Gastroesophageal sphincter (tissue), 4 donors: ENCODE results near the gene TMBIM4. TPM values are rescaled to one million over a fixed set of nuclear protein-coding genes. Genes with fewer than 3 reads are reported as not detected.

Experiments
- ATAC-seq: fragments of 150-250 bp; one replicate; pipeline ENCODE4 v1.9.1; 2016; ENCODE audit warnings: mild to moderate bottlenecking, moderate library complexity
- H3K27ac ChIP-seq, 4 donors: fragments of 200-600 bp; sonication (generic) in 3 of 4; 1 replicate in 3 of 4; 2 replicates in 1 of 4; pipeline ENCODE4 v1.5.1; 2016 to 2019
- H3K27me3 ChIP-seq: fragments of 200-600 bp; sonication (generic); one replicate; pipeline ENCODE4 v1.5.1; 2019
- H3K36me3 ChIP-seq, 2 donors: fragments of 200-600 bp; sonication (generic); one replicate each; pipeline ENCODE4 v1.5.1; 2019; ENCODE audit warnings: control low read depth in 1 of 2
- H3K4me1 ChIP-seq, 3 donors: fragments of 200-600 bp; sonication (generic); 1 replicate in 2 of 3; 2 replicates in 1 of 3; pipeline ENCODE4 v1.5.1; 2016 to 2019; ENCODE audit warnings: control low read depth in 2 of 3
- H3K4me3 ChIP-seq, 2 donors: fragments of 200-600 bp; sonication (generic); one replicate each; pipeline ENCODE4 v1.5.1; 2019; ENCODE audit warnings: mild to moderate bottlenecking in 1 of 2, moderate library complexity in 1 of 2
- H3K9me3 ChIP-seq, 3 donors: fragments of 200-600 bp; sonication (generic); one replicate each; pipeline ENCODE4 v1.5.1; 2017 to 2019; ENCODE audit warnings: control low read depth in 2 of 3
- CTCF ChIP-seq, 4 experiments: fragments of 200-600 bp in 2 of 4; fragments of 450-650 bp in 2 of 4; sonication (generic) in 1 of 4; IDR thresholded peaks; one replicate each; pipeline ENCODE4 v1.5.1; 2017 to 2019; ENCODE audit warnings: antibody characterized with exemption in 4 of 4, mild to moderate bottlenecking in 2 of 4, moderate library complexity in 2 of 4
- EP300 ChIP-seq: sonication (generic); formaldehyde crosslinking; IDR thresholded peaks from one replicate; pipeline ENCODE4 v1.6.1; 2017; ENCODE audit warnings: antibody characterized with exemption, mild to moderate bottlenecking
- POLR2A ChIP-seq, 2 donors: fragments of 450-650 bp; IDR thresholded peaks; one replicate each; pipeline ENCODE4 v1.6.1; 2017; ENCODE audit warnings: antibody characterized with exemption in 2 of 2, mild to moderate bottlenecking in 2 of 2, moderate library complexity in 1 of 2
- POLR2AphosphoS5 ChIP-seq: sonication (generic); formaldehyde crosslinking; IDR thresholded peaks from one replicate; pipeline ENCODE4 v1.6.1; 2017; ENCODE audit warnings: antibody characterized with exemption
- WGBS, 2 donors: methylation state at CpG; one replicate each; pipeline ENCODE4 v1.1.5; 2018; ENCODE audit warnings: low coverage in 1 of 2; 5-methylcytosine and 5-hydroxymethylcytosine counted together
- total RNA-seq, 4 donors: library from RNA; depleted of rRNA; stranded (reverse); fragments of >200 nt; gene quantifications; one replicate each; pipeline ENCODE4 v1.1.0, GENCODE V29; 2016

The TMBIM4 gene
- total RNA-seq, 4 donors from 2014 or later: 150 to 162 (median 156) TPM

DNA sequence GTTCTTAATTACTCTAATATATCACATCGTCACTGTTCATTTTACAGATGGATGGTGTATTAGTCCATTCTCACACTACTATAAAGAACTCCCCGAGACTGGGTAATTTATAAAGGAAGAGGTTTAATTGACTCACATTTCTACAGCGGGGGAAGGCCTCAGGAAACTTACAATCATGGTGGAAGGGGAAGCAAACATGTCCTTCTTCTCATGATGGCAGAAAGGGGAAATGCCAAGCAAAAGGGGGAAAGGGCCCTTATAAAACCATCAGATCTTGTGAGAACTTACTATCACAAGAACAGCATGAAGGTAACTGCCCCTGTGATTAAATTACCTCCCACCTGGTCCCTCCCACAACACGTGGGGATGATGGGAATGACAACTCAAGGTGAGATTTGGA lies 6.5 kb downstream of the TMBIM4 start:
- peaks cover 0 to 40% (median 10%) of the 10 kb centered on the region in 3 donors for H3K4me1 ChIP-seq
- H3K4me3 ChIP-seq: no peak overlapping the region
- TF ChIP-seq POLR2AphosphoS5 (no peak), EP300 (no peak), CTCF (IDR thresholded peaks at IDR 0.05) (no peak), POLR2A (IDR thresholded peaks at IDR 0.05) (no peak)
- H3K27me3 ChIP-seq: no peaks in the 10 kb centered on the region
- no peaks in the 10 kb centered on the region for H3K9me3 ChIP-seq
- WGBS, 2 donors: 64 to 71% methylated on average over 3 to 4 of the region's 4 CpGs
- no peak overlapping the region for H3K27ac ChIP-seq
- ATAC-seq: no peak
- peaks cover 0 to 25% of the 10 kb centered on the region in 2 donors for H3K36me3 ChIP-seq

DNA sequence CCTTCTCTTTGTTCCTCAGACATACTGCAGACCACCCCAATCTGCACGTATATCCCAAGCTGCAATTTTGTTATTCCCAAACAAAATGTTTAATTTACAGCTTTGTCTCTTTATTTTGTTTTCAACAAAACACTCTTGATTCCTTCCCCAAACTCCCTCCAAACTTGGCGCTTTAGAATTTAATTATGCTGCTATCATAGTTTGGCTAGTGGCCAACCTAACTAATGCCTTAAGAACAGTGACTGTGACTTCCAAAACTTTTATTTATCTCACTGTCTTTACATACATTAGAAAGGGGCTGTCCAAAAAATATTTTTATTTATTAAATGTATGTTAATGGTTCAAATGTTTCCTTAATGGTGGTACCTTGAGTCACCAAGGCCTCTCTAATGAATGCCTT lies 7.1 kb downstream of the TMBIM4 start:
- H3K27me3 ChIP-seq: no peaks in the 10 kb centered on the region
- 73 to 100% methylated on average over 2 of the region's 2 CpGs for WGBS, 2 donors
- H3K36me3 ChIP-seq: peaks cover 0 to 25% of the 10 kb centered on the region in 2 donors
- ATAC-seq: no peak
- no peak overlapping the region for H3K27ac ChIP-seq
- no peak for TF ChIP-seq CTCF (IDR thresholded peaks at IDR 0.05)
- no peak for TF ChIP-seq POLR2A (IDR thresholded peaks at IDR 0.05)
- no peak for TF ChIP-seq EP300
- no peak for TF ChIP-seq POLR2AphosphoS5
- H3K4me3 ChIP-seq: no peak overlapping the region
- no peaks in the 10 kb centered on the region for H3K9me3 ChIP-seq
- H3K4me1 ChIP-seq: peaks cover 0 to 34% (median 4%) of the 10 kb centered on the region in 3 donors

- no peaks in the 10 kb centered on the region for H3K27me3 ChIP-seq
- TF ChIP-seq POLR2AphosphoS5: no peak
- TF ChIP-seq EP300: no peak
- TF ChIP-seq POLR2A (IDR thresholded peaks at IDR 0.05): no peak
- no peak for TF ChIP-seq CTCF (IDR thresholded peaks at IDR 0.05)
- peaks cover 0 to 22% (median 2%) of the 10 kb centered on the region in 3 donors for H3K4me1 ChIP-seq
- no peak for ATAC-seq
- no peak overlapping the region for H3K27ac ChIP-seq
- peaks cover 0 to 25% of the 10 kb centered on the region in 2 donors for H3K36me3 ChIP-seq
- H3K9me3 ChIP-seq: no peaks in the 10 kb centered on the region
- WGBS, 2 donors: 97 to 98% methylated on average over 7 of the region's 28 CpGs
- no peak overlapping the region for H3K4me3 ChIP-seq
Observed at GRCh38 chr12:66160704-66161103, 9.1 kb downstream of the TMBIM4 start.

DNA sequence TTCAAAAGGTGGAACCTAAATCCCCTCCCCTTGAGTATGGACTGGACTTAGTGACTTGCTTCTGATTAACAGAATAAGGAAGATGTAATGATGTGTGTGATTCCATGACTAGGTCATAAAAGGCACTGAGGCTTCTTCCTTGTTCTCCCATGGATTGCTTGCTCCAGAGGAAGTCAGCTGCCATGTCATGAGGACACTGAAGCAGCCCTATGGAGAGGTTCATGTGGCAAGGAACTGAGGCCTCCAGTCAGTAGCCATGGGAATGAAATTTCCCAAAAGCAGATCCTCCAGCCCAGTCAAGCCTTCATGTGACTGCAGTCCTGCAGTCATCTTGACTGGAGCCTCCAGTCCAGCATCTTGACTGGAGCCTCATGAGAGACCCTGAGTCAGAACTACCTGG lies 10.7 kb downstream of the TMBIM4 start:
- no peak for ATAC-seq

More for the DNA sequence above, 10.7 kb downstream of the TMBIM4 start:
- Histone ChIP-seq H3K27ac (no peak overlapping the region), H3K4me1 (peaks cover 0 to 34% (median 2%) of the 10 kb centered on the region in 3 donors), H3K9me3 (no peaks in the 10 kb centered on the region), H3K4me3 (no peak overlapping the region), H3K27me3 (no peaks in the 10 kb centered on the region), H3K36me3 (peaks cover 0 to 25% of the 10 kb centered on the region in 2 donors)
- no peak for TF ChIP-seq EP300
- no peak for TF ChIP-seq CTCF (IDR thresholded peaks at IDR 0.05)
